K562 (cell line): ENCODE data around the gene METAP1. TPM values are rescaled to one million over a fixed set of nuclear protein-coding genes. Genes with fewer than 3 reads are reported as not detected.

Experiments
- BCLAF1 ChIP-seq, 2 experiments: fragments of 450-650 bp in 1 of 2; IDR thresholded peaks; 2 replicates each; pipeline ENCODE4 v1.6.1; 2011 to 2017; ENCODE audit warnings: low read depth in 2 of 2, antibody characterized with exemption in 1 of 2, borderline replicate concordance in 1 of 2, low read length in 1 of 2, mild to moderate bottlenecking in 1 of 2, mixed read lengths in 1 of 2; ENCODE audit not compliant: control insufficient read depth in 1 of 2
- HBP1 ChIP-seq: fragments of 450-650 bp; formaldehyde crosslinking; IDR thresholded peaks from 2 replicates; pipeline ENCODE4 v1.4.0; 2022; ENCODE audit warnings: missing genetic modification characterization
- KAT7 ChIP-seq: sonication (generic); formaldehyde crosslinking; IDR thresholded peaks from 2 replicates; pipeline ENCODE4 v1.8.0; 2022; ENCODE audit warnings: missing genetic modification reagents, mild to moderate bottlenecking, borderline replicate concordance
- MEIS2 ChIP-seq: fragments of 450-650 bp; IDR thresholded peaks from 2 replicates; pipeline ENCODE4 v1.6.1; 2014; ENCODE audit warnings: mild to moderate bottlenecking; ENCODE audit not compliant: partially characterized antibody
- MTA2 ChIP-seq: fragments of 450-650 bp; IDR thresholded peaks from 2 replicates; pipeline ENCODE4 v1.6.1; 2016; ENCODE audit warnings: low read depth
- REST ChIP-seq, 2 experiments: fragments of 450-650 bp; formaldehyde crosslinking in 1 of 2; IDR thresholded peaks; 2 replicates each; pipeline versions ENCODE4 v1.4.0 to v1.6.1; 2014 to 2020; ENCODE audit warnings: mild to moderate bottlenecking in 2 of 2, borderline replicate concordance in 1 of 2, low read depth in 1 of 2
- TAL1 ChIP-seq: fragments of 450-650 bp; IDR thresholded peaks from 2 replicates; pipeline ENCODE4 v1.6.1; 2016; ENCODE audit warnings: mild to moderate bottlenecking
- TEAD1 ChIP-seq, 2 experiments: fragments of 450-650 bp in 1 of 2; sonication (generic) in 1 of 2; formaldehyde crosslinking; IDR thresholded peaks; 2 replicates each; pipeline versions ENCODE4 v1.4.0 to v1.8.0; 2020 to 2022; ENCODE audit warnings: mild to moderate bottlenecking in 2 of 2, missing genetic modification reagents in 1 of 2
- THRA ChIP-seq: fragments of 450-650 bp; IDR thresholded peaks from 2 replicates; pipeline ENCODE4 v1.6.1; 2017; ENCODE audit warnings: mild to moderate bottlenecking, moderate library complexity
- ZFP1 ChIP-seq: fragments of 450-650 bp; formaldehyde crosslinking; IDR thresholded peaks from 2 replicates; pipeline ENCODE4 v1.4.0; 2020; ENCODE audit warnings: mild to moderate bottlenecking, mixed read lengths
- ZNF507 ChIP-seq: conservative IDR thresholded peaks from 2 replicates; pipeline ENCODE4 v1.6.1; 2017; ENCODE audit warnings: missing genetic modification characterization, missing compliant biosample characterization
- polyA plus RNA-seq, 8 experiments: library from polyadenylated mRNA; depleted of rRNA in 4 of 8; stranded (reverse) in 5 of 8; unstranded in 3 of 8; fragments of >200 nt; fragmentation: Nextera tagmentation in 2 of 8; fragmentation: Illumina TruSeq in 1 of 8; extraction: Ambion mirVana in 2 of 8; extraction: Trizol in 1 of 8; gene quantifications; 2 replicates each; pipeline versions ENCODE4 v1.2.1 to v1.2.3, GENCODE V29; 2011 to 2014; ENCODE audit warnings: inconsistent platforms in 1 of 8, missing spikeins in 1 of 8
- total RNA-seq, 7 experiments: library from RNA; depleted of rRNA in 6 of 7; stranded (reverse); fragments of >200 nt in 6 of 7; fragmentation: Illumina TruSeq in 2 of 7; extraction: Trizol in 2 of 7; gene quantifications; 2 replicates each; pipeline versions ENCODE4 v1.2.1 to v1.2.3, GENCODE V29; 2011 to 2021; ENCODE audit warnings: low replicate concordance in 1 of 7

METAP1 gene
- total and polyA plus RNA-seq, 9 of the 15 experiments (the other 6 are each of a cell fraction or from before 2014, with no cell fraction given): 31.4 to 77.6 (median 59.5) TPM

DNA sequence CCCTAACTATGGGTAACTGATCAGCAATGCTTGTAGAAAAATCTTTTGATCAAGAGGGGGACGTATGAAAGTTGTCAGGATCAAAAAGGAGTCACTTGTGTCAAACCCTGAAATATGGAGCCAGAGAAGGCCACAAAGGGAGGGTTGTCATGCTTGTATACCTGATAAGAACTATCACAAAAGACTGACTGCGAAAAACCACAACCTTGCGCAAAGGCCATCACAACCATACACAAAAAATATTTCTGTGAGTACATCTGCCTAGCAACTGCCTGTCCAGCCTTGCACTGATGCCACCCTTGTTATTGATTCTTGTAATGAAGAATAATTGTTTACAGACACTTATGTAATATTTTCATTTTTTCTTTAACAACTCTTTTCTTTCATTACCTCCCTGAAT, 43.8 kb upstream of the METAP1 start (continued):
- TF ChIP-seq HBP1 (CRISPR knock-in tag) (no peak), ZFP1 (CRISPR knock-in tag) (no peak), REST (IDR thresholded peaks at IDR 0.05; ENCODE audit: borderline replicate concordance) (no peak), REST (CRISPR knock-in tag; IDR thresholded peaks at IDR 0.05; ENCODE audit: low read depth) (no peak), ZNF507 (tag) (no peak), MEIS2 (peak; percentile 80), TAL1 (peak; percentile 32; the same call in 1 of the 2 replicates), MTA2 (0 out of 2 replicates have a peak, but pooled peaks have one; percentile 16), TEAD1 (CRISPR knock-in tag; IDR thresholded peaks at IDR 0.05) (no peak), THRA (no peak), KAT7 (no peak), BCLAF1 (IDR thresholded peaks at IDR 0.05; ENCODE audit: borderline replicate concordance in 1 of 2, control insufficient read depth in 1 of 2, low read depth in 2 of 2, low read length in 1 of 2) (no peak)
